Bone marrow (tissue), 2 donors: ENCODE results near the gene TAF15.

ENCODE experiments used
- DNase-seq, 2 donors: peaks; one replicate each; lab custom pipeline; 2025; lab: John Stamatoyannopoulos, UW

Gene TAF15

DNA sequence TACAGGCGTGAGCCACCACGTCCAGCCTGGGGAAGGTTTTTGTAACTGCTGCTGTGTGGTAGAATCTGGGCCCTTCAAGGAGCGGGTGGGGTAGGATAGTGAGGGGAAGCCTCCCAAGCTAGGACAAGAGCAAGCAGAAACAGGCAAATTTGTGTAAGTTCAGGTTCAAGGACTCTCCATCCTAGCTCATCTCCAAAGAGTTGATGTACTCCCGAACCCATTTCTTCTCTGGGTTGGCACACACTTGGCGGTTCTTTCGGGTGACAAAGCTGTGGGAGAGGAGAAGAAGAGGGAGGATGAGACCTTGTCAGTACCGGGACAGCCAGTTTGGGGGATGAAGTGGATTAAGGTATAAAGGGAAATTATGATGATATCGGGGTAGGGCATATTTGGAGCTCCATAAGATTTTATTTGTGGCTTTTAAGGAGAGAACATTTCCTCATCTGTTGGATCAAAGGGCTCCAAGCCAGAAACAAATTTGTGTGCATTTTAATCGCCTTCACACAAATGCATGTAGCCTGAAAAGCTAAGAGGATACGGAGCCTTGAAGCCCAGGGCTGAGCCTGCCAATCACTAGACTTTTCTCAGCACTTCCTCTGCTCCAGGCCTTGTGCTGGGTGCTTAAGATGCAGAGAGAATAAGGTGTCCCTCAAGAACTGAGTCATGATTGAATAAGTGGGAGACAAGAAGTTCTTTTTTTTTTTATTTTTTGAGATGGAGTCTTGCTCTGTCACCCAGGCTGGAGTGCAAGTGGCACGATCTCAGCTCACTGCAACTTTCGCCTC lies 63.1 kb downstream of the TAF15 start:
- DNase-seq = no peak

DNA sequence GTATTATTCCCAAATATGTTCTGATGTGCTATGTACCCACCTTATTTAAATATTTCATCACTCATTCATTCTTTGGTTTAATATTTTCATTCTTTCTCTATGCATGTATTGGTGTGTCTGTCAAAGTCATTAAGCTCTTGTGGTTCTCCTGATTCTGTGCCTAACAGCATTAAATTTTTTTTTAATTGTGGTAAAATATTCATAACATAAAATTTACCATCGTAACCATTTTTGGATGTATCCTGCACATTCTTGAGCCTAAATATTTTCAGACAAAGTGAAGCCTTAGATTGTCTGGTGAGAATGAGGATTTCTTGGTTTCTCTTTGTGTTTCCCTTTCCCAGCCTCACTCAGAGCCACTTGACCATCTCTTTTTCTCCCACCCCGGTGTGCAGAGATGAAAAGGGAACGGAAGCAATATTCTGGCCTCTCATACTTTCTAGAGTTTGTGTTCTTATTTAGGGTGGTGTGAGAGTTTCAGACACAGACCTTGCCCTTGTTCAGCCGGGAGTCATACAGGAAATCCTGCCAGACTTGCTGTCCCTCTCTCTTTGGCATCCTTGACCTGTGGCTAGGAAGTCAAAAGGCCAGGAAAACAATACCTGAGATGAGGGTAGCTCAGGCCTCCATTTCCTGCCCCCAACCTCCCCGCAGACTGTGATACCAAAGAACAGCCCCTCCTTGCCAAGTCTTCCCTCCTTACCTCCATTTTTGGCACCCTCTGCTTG lies 66.0 kb downstream of the TAF15 start:
- DNase-seq = no peak

DNA sequence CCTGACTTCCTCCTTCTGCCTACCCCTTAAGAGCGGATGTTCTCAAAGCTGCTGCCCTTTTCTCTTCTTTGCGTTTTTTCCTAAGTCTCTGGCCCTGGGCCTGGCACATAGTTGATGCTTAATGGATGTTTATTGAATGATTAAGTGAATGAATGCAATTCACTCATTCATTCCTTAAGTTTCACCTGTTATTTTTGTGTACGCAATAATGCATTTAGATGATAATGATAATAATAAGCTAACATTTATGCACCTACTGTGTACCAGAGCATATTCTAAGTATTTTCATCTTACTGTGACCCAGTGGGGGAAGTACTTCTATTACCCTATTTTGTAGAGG lies 66.5 kb downstream of the TAF15 start:
- DNase-seq = no peak

DNA sequence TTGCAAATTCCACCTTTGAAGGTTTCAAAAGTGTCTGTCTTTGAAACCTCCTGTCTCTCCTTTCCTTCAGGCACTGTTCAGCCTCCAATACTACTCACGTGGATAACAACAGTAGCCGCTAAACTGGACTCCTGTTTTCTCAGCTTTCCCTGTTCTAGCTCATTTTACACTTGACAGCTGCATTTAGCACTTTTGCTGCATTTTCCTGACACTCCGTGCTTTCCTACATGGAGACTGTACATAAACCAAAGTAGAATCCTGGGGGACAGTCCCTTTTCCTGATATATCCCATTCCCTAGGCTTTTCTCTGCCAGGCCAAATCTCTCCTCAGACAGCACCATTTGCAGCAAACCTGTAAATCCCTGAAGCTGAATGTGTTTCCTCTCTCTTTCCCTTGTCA lies 67.2 kb downstream of the TAF15 start:
- DNase-seq = no peak

DNA sequence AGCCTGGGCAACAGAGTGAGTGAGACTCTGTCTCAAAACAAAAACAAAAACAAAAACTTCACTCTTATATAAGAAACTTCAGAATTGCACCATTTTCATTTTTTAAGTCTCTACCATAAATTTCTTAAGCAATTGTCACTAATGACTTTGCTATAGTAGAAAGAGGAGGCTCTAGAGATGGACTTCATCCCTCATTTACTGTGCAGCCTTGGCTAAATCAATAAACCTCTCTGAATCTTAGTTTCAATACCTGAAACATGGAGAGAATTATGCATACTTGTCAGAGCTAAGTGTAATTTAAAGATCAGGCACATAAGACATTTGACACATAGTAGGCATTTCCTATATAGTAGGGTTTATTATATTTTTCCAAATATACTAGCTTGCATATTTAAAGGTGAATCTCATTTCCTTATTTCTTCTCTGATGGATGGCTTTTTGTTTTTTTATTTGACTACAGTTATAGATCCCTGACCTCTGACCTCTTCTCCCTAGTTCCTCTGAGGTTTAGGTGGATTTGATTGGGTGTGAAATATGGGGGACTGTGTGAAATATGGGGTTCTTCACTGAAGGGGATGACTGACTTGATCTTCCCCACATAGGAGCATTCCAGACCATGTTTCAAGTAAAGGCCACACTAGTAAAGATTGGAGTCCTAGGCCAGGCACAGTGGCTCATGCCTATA lies 68.2 kb downstream of the TAF15 start:
- DNase-seq = no peak

DNA sequence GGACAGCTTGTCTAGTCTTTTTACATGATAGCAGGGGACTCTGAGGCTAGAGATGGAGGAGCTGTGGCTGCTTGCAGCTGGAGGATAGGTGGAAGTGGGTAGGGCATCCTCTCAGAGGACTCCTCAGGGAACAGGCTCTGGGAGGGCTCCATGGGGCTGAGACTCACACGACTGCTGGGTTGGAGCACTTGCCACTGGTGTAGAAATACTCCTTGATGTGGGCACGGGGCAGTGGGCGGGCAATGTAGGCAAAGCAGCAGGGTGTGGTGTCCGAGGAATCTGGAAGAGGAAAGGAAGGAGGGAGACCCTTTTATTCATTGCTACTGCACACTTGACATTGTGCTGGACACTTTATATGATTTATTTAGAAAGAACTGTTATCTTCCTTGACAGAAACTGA lies 69.1 kb downstream of the TAF15 start:
- no peak for DNase-seq

DNA sequence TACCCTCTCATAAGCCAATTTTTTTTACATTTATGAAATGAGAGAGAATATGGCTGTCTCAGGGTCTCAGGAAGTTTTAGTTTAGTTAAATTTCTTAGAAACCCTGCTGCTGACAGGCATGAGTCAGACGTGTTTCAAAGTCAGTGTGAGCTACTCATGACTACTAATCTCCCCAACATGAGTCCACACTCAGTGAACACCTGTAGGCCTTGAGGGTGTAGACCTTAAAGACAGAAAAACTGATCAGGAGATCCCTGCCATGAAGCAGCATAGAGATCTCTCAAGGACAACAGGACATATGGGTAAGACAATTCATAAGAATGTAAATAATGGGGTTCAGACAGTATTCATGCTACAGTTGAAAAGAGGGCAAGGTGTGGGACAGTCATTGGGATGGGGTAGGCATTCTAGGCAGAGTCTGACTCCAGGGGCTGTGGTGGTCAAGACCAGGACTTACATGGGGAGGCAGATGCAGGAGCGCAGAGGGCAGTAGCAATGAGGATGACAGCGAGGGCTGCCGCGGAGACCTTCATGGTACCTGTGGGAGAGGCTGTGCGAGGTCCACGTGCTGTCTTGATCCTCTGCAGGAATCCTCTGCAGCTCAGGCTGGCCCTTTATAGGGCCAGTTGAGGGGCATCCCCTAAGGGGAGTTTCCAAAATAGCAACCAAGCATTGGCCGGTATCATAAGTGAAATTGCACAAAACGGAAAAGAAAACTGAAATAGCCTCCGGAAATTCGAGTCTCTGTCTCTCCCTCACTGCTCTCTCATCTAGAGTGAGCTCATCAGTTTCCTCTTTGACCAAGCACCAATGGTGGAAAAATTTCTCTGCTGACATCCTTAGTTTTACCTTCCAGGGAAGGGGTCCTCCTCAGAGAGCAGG lies 70.7 kb downstream of the TAF15 start, which contains the start of gene CCL5:
TSS of gene CCL5 (minus strand) at position 588 of the 882 bp plus-strand sequence.
- no peak for DNase-seq

DNA sequence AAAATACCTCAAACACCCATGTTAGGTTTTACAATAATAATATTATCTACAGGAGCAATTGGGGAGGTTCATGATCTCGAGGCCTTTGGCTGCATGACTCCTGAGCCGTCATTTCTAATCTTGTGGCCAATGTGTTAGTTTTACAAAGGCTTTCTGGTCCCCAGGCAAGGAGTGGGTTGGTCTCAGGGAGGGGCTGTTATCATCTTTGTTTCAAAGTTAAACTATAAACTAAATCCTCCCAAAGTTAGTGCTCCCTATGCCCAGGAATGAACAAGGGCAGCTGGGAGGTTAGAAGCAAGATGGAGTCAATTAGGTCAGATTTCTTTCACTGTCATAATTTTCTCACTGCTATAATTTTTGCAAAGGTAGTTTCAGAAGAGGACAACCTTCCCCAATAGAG lies 80.0 kb downstream of the TAF15 start:
- DNase-seq = no peak

DNA sequence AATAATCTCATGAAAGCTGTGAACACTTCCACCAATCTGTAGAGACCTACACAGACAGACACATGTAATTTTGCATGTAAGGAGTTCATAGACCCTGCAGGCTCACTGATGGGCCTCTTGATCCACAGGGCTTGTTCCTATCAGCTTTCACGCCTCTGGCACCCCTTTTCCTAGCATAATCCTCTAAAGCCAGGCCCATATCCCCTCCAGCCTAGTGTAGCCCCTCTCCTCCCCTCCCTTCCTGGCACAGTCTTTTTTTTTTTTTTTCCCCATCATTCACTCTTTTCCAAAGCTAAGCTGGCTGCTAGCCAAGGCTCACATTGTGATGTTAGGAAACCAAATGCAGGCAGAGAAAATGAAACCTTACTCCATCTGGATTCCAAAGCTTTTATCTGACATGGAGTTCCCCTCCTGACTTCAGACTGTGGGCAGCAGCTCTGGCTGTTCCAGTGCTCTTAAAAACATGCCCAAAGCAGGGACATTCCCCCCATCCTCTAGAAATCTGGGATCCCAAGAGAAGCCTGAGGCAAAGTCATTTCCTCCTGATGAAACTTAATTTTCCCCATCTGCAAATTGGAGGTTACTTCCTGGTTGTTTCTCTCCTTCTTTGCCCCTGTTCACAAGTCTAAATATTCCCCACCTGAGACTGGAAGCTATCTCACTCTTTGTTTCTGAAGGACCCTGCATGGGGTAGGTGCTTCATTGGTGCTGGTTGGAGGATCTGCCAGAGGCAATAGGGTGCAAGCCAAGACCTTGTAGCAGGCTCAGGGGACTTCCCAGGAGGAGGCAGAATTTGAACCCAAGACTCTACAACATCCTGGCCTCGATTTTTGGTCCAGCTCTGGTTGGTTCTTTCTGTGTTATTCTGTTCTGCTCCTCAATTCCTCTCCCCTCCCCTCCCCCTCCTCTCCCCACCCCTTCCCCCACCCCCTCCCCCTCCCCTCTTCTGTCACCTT lies 80.8 kb downstream of the TAF15 start:
- DNase-seq = no peak

DNA sequence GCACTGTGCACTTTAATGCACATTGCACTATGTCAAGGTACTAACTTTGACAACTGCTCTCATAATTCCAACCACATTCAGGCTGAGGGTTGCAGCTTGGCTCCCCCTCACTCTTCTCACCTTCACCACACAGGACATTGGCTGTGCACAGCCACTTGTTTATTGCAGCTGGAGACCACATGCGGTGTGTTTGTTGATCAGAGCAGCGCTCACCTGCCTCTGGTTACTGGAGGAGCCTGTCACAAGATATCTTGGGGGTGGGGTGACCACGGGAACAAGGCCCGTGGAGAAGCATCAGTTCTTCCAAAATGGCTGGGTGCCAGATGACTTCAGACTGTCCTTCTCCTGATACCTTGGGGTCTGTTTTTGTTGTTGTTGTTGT lies 81.5 kb downstream of the TAF15 start:
- no peak for DNase-seq

DNA sequence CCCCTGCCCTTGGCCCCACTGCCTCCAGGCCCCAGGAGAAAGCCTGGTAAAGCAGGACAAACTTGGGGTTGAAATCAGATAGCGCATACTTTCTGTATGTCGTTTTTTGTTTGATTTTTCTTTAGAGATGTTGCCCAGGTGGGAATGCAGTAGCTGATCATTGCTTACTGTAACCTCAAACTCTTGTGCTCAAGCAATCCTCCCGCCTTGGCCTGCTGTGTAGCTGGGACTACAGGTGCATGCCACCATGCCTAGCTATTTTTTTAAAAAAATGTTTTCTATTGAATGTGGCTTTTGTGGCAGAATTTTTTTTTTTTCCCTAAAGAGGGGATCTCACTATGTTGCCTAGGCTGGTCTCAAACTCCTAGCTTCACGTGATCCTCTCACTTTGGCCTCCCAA lies 82.0 kb downstream of the TAF15 start:
- DNase-seq = no peak

DNA sequence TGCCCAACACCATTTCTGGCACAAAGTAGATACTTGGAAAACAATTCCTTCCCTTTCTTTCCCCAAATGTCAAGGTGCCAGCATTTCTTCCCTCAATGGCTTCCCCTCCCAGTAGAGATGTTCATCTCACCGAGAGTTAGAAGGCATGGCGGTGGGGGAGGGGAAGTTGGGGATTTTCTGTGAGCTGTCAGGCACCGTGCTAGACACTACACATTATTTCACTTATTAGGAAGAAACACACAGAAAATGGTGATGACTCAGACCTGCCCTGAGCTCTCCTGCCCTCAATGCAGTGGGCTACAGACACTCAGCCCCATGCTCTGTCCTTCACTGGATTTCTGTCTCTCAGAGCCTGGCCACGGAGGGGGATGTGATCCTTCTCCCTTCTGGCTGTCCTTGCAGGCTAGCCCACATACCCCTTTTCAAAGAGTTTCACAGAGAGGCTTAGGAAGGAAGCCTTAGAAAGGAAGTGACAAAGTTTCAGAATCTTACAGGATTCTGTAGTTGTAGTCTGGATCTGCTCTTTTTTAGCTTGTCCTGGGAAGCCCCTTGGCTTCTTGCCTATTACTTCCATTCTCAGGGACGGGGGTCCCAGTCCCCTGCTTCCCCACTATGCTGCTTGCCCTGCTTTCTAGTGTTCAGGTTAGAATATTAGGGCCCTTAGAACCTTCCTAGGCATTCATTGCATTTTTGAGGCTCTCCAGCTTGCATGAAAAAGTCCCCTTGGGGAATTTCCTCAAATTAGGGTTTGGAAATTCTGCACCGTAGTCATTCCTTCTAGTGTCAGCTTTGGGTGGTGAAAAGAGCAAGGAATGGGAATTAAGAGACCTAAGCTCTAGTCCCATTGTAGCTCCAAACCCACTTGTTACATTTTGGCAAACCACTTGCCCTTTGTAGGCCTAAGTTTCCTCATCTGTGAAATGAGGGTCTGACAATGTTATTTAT lies 83.1 kb downstream of the TAF15 start:
- no peak for DNase-seq

DNA sequence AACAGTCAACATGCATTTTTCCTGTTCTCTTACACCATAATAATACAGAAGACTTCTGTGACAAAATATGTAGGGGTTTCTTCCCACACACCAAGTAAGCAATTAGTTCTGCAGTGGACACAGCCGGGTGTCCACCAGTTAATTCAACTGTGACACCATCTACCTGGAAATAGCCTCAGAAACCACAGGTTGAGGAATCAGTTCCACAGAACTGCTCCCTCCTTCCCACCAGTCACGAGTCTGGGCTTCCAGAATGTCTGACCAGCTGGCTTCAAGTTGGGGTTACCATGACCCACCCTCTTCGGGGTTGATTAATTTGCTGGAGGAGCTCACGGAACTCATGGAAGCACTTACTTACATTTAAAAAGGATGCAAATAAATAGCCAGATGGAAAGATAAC lies 84.5 kb downstream of the TAF15 start:
- no peak for DNase-seq

DNA sequence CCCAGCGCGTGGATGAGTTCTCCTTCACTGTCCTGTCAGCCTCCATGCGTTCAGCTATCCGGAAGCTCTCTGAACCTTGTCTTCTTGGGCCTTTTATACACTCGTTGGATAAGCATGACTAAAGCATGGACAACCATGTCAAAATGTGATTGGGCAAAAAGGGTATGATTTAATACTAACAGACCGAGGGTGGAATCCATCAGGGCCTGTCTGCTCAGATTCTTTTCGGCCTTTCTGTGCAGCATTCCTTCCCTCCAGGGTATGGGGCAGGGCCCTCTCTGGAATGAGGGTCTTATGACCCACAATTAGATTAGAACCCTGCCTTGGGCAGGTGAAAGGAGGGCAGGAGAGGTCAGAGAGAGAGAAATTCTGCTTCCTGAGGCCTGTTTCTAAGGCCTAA lies 84.9 kb downstream of the TAF15 start:
- no peak for DNase-seq

DNA sequence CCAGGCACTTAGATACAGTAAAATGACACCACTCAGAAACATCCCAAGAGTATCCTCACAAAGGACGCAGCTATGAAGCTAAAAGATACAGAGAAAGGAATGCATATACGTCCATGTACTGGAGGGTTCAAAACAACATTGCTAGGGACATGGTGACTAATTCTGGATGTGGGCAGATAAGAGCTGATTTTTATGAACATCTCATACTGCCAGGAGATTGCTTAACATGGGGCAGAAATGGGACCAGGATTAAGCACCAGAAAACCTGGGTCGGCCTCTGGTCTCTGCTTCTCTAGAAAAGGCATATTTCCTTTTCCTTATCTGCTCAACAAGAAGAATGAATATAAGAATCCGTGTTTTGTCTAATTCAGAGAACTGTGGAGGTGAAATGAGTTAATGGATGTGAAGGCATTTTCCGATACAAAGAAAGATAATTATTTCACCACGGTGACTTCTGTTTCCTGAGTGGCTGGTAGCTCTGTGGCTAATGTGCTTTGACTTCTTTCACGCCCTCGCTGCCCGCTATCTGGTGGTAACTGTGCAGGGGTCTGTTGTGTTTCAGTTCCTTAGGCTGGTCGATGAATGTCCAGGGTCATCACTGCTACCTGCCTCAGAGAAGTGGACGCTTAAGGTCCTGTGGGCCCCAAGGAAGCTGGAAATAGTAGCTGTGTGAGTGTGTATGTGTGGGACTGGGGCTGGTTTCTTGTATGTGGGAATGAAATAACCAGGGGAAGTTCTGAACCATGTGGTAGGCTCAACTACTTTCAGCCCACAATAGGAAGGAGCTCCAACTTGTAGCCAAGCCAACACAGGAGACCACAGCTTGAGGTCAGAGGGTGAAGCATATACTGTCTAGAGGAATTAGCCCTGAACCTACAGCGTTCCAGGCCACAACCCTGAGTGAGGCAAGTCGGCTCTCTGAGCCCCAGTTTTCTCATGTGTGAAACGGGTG lies 86.6 kb downstream of the TAF15 start:
- DNase-seq = no peak
